OCI-M2 (cell line): ENCODE measurements around the gene PODXL.
"Not testable (repeated sequence)": the region's sequence is repeated elsewhere in the genome, so short reads cannot be mapped to it uniquely, and the experiment has no call there.

Source experiments
- DNase-seq: peaks from one replicate; lab custom pipeline; 2025; ENCODE audit not compliant: unreplicated experiment; lab: John Stamatoyannopoulos, UW

PODXL gene

GRCh38 chr7:131538071-131538812 is 18.2 kb downstream of the PODXL start:
- DNase-seq, result no peak

- DNase-seq, result no peak
These were observed 18.9 kb downstream of the PODXL start for GRCh38 chr7:131537571-131537978.

- no peak for DNase-seq
These were observed 20.0 kb downstream of the PODXL start for GRCh38 chr7:131536361-131536849.

- no peak for DNase-seq
These were observed 22.6 kb downstream of the PODXL start for GRCh38 chr7:131533566-131534561.

GRCh38 chr7:131533151-131533559 is 23.3 kb downstream of the PODXL start:
- no peak for DNase-seq

GRCh38 chr7:131532570-131533091 is 23.8 kb downstream of the PODXL start:
- no peak for DNase-seq

- DNase-seq, result no peak
These were observed 26.3 kb downstream of the PODXL start for GRCh38 chr7:131530137-131530536.

GRCh38 chr7:131529617-131530016 is 26.8 kb downstream of the PODXL start:
- DNase-seq, result no peak

GRCh38 chr7:131529179-131529578 is 27.2 kb downstream of the PODXL start:
- no peak for DNase-seq

- DNase-seq, result no peak
These were observed 29.0 kb downstream of the PODXL start for GRCh38 chr7:131527456-131527855.

- DNase-seq, result no peak
These were observed 30.6 kb downstream of the PODXL start for GRCh38 chr7:131525820-131526219.

GRCh38 chr7:131524703-131525102 is 31.7 kb downstream of the PODXL start:
- DNase-seq, result no peak

GRCh38 chr7:131524115-131524514 is 32.3 kb downstream of the PODXL start:
- no peak for DNase-seq

GRCh38 chr7:131522325-131522930 is 34.0 kb downstream of the PODXL start:
- DNase-seq, result no peak

GRCh38 chr7:131521651-131522163 is 34.7 kb downstream of the PODXL start:
- no peak for DNase-seq

- DNase-seq, result no peak
These were observed 37.8 kb downstream of the PODXL start for GRCh38 chr7:131518626-131519025.

- DNase-seq, result no peak
These were observed 39.1 kb downstream of the PODXL start for GRCh38 chr7:131517218-131517923.

- not testable (repeated sequence) for DNase-seq
These were observed 41.0 kb downstream of the PODXL start for GRCh38 chr7:131515471-131515870.

- DNase-seq, result peak; percentile 56
These were observed 43.0 kb downstream of the PODXL start for GRCh38 chr7:131513245-131514061.
